HK-2 (cell line): ENCODE data around the gene GYG2.
A peak's percentile ranks its signal among the peaks of the same experiment; 100 is the strongest.

ENCODE experiments used
- DNase-seq: peaks from one replicate; pipeline ENCODE4 v3.0.0-alpha.2; 2018; ENCODE audit not compliant: unreplicated experiment

Gene GYG2

DNA sequence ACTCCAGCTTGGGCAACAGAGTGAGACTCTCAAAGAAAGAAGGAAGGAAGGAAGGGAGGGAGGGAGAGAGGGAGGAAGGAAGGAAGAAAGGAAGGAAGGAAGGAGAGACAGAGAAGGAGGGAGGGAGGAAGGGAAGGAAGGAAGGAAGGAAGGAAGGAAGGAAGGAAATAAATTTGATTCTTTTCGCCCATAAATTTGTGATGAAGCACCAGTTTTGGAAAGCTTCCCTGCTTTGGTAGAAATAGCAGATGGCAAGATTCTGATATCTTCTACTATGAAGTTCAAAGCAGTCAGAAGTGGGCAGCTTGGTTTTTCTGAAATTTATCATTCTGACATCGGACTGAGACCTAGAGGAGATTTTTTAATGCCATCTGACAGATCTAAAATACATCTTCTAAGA is 11.7 kb upstream of the GYG2 start:
- DNase-seq: no peak

DNA sequence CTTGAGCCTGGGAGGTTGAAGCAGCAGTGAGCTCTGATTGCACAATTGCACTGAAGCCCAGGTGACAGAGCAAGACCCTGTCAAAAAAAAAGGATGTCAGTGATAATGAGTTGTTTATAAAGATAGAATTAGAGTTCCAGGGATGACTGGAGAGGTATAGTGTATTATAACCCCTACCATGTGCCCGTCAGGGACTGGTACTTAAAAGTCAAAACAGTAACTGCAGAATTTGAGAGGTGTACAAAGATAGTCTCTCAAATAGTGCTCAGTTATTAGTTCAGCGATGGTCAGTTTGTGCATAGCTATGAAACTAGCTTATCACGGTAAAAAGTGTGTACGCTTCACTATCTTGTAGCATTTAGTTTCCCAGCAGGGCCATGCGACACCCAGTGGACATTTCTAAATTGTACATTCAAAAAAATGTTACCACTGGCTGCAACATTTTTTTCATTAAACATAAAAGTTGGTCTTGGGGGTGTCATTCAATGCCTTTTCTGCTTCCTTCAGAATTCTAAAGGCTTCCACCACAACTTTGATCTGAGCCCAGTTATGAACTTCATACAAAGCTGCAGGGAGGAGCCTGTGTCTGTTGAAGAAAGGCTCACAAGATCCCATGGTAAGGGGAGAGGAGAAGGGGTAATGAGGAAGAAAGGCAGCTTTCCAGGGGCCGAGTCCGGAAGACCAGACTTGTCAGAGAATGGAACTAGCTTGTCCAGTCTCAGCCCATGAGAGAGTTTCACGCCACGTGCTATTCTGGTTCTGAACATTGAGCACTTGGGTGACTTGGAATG is 9.2 kb upstream of the GYG2 start:
- DNase-seq: no peak

DNA sequence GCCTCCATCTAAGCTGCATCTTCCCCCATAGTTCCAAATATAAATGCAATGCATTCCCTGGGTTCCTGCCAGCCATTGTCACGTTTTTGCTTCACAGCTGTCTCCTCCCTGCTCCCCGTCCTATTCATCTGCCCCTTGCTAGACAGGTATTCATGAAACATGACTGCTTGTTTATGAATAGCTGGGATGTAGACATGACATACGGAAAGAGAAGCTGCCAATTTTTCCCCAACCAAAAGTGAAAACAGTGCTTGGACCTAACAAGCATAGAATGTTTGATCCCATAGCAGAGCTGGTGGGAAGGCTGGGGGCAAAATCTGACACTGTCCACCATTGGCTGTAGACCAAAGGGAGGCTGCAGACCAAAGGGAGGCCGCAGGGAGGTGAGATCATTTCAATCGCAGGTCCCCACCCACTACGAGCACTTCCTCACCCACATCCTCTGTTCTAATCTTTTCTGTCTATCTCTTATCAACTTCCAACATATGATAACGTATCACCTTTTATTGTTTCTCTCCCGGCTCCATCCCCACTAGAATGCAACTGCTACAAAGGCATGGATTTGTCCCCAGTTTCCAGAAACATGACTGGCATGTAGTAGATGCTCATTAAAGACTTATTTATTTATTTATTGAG is 8.5 kb upstream of the GYG2 start:
- no peak for DNase-seq

DNA sequence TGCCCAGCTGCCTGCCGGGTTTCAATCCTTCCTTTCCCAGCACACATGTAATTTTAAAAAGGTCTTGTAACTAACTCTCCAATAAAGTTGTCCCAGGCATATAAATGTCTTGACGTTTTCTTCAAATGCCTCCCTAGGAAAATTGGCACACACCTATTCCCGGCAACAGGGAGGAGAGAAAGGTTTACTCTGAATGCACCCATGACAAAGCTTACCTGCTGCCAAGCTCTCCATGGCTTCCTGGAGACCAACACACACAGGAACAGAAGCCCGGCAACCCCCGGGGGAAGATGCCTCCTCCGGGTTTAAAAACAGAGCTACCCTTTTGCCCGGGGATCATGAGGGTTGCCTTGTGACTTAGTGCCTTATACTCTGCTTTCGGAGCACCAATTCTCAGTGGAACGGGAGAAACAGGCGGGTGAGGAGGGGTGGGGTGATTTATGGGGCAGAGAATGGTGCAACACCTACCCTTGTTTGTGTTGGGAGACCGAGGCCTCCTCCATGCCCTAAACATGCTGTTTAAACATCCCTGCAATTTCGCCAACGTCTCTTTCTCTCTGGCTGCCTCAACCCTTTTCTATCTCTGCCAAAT is 4.8 kb upstream of the GYG2 start:
- no peak for DNase-seq

DNA sequence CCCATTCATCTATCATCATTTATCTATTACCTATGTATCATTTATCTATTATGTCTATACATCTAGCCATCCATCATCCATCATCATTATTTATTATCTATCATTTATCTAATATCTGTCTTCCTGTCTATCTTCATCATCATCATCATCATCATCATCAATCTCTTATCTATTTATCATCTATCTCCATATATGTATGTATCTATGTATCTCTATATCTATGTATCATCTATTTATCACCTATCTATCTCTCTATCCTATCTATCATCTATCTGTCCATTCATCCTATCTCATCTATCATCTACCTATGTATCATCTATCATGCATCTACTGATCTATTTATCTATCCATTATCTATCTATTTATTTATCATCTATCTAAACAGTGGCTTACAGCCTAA is 3.8 kb upstream of the GYG2 start:
- DNase-seq: no peak

DNA sequence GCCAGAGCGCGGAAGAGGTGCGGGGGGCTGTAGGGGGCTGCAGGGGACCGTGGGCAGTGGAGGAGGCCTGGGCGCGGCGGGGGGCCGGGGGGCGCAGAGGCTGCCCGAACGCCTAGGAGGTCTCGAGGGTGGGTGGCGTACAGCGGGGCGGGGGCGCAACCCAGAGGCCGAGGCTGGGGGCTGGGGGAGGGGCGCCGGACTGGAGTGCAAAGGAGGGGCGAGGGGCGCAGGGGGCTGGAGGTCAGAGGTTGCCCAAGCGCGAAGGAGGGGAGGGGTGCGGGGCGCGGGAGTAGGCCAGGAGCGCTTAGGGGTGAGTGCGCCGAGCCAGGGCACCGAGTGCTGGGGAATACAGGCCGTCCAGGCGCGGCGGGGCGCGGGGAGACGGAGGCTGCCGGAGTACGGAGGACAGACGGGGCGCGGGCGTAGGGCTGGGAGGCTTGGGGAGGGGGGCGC is 255 bp downstream of the GYG2 start:
- peak; percentile 3 for DNase-seq

DNA sequence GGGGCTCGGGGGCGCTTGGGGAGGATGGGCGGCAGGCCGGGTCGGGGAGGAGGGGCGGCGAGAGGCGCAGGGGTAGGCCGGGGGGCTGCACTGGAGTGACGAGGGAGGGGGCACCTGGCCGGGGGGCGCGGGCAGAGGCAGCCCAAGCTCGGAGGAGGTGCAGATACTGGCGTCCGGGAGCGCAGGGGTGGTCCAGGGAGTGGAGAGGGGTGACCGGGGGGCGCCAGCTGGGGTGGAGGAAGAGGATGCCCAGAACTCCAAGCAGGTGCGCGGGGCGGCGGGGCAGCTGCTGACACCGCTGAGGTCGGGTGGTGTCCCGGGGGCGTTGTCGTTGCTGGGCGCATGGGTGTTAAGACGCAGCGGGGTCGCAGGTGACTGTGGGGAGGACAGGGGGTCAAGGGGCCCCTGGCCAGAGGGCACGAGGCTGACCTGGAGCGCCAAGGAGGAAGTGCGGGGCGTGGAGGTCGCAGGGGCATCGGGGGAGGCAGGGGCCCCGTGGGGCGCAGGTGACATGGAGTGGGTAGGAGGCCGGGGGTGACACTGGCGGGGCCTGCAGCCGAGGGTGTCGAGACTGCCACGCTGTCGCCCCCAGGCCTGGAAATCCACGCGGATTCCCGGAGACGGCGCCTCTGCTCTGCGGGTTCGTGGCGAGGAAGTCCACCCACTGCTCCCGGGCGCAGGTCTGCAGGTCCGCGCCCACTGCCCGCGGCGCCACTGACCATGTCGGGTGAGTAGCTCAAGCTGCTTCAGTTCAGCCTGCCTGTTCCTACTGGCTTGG is 928 bp downstream of the GYG2 start:
- DNase-seq: no peak

DNA sequence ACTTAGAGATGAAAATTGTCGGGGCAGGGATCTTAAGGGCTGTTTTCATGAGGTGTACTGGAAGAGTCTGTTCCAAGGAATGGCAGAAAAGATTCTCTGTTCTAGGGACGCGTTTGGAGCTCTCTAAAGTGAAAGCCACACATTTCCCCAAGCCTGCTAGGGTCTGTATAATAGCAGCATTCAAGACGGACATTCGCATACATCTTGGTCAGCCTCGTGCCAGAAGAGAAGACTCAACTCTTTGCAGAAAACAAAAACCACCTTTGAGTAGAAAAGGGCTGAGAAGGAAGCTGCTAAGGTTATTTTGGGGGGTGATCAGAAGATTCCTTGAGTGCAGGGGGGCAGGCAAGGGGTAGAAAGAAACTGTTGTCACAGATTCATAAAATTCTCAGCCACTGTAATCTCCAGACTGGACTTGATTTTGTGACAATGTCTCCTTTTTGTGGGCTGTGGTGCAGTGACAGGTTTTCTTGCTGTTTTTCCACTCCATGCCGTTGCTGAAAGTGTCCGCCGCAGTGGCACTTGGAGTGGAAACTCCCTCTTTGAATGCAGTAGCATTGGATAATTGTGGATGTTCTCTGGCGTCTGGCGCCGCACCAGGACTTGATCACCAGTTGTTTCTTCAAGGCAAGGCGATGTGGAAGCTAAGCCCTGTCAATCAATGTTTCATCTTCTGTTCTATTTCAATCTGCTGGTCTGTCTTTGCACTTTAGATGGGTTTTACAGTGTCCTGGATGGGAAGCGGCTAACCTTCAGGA is 2.9 kb downstream of the GYG2 start:
- no peak for DNase-seq

DNA sequence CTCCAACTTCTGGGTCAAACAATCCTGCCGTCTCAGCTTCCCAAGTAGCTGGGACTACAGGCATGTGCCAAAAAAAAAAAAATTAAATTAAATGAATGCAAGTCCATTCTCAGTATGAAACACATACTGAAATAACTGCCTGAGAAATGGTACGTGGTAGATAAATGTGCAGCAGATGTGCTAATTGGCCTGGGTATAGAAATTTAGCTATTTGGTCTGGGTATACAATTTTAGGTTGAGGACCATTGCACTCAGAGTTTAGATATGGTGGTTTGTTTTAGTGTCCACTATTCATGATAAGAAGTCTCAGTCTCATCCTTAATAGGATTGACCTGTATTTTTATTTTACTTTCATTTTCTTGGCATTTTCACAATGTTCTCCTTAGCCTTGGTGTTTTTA is 9.2 kb downstream of the GYG2 start:
- no peak for DNase-seq

DNA sequence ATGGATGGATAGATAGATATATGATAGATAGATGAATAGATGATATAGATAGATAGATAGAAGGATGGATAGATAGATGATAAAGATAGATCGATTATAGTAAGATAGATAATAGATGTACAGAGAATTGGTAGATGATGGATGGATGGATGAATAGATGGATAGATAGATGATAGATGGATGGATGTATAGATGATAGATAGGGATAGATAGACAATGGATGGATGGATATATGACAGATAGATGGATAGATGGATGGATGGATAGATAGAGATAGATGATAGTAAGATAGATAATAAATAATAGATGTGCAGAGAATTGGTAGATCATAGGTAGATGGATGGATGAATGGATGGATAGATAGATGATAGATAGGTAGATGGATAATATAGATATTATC is 12.2 kb downstream of the GYG2 start:
- DNase-seq: no peak

DNA sequence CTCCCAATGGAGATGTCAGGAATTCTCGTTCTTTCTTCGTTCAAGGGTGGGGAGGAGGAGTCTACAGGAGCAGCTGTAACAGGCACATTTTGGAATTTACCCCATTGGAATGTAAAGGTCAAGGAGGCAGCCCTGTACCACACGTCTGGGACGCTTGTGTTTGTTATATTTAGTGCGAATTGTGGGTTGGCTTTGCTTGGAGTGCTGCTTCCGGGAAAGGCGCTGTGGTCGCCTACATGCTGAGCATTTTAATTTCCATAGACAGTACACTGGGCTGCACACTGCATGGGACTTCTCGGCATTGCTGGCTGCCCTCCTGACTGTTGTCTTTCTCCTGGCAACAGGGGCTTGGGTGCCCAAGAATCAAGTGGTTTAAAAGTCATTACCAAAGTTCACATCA is 12.8 kb downstream of the GYG2 start:
- no peak for DNase-seq

DNA sequence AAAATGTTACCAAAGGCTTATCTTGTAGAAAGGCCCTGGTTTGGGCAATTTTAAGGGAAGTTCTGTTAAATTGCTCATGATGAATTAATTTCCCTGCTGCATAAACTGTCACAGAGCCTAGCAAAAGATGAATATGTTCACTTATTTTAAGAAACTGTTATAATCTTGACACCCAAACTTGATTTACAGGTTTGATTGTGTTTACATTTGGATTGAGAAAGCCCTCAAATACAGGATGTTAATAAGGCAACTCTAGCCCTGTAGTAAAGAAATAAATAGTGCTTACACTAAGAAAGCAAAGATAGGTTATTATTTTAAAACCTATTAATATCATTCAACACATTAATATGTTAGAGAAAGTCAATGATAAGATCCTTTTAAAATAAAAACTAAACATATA is 18.3 kb downstream of the GYG2 start:
- DNase-seq: no peak

DNA sequence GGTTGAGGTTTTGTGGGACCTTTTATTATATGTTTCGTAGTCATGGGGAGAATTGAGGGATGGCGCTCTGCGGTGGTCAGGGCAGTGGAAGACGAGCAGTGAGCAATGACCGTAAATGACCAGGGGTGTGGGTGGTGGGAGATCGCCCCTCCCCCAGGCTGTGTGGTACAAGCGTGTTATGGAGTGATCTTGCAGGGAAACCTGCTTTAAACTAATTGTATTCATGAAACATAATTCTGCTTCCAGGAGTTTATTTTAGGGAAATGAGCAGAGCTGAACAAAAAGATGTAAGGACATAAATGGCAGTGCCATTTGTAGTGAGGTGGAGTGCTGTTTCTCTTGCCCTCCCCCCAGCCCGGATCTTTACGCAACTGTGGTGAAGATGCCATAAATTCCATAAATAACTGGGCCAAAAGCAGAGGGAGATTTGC is 20.2 kb downstream of the GYG2 start:
- peak; percentile 5 for DNase-seq

DNA sequence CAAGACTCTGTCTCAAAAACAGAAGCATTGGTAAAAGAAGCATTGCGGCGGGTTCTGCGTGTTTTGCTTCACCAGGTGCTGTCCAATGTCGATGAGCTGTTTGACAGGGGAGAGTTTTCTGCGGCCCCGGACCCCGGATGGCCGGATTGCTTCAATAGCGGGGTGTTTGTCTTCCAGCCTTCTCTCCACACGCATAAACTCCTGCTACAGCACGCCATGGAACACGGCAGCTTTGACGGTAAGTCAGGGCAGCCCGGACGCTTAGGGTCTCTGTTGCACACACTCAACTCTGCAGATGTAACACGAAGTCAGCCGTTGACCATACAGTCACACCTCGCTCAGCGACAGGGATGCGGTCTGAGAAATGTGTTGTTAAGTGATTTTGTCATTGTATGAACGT is 26.2 kb downstream of the GYG2 start:
- DNase-seq: no peak

DNA sequence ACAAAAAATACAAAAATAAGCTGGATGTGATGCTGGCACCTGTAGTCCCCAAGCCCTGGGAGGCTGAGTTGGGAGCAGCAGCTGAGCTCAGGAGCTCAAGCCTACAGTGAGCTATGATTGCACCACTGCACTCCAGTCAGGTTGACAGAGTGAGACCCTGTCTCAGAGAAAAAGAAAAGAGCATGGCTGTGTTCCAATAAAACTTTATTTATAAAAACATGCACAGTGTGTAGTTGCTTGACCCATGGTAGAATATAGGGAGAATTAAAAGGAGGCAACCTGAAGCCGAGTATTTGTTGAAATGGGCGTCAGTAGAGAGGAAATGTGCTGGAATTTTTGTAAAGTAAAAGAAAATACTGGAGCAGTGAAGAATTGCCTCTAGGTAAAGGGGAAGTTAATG is 27.0 kb downstream of the GYG2 start:
- no peak for DNase-seq

DNA sequence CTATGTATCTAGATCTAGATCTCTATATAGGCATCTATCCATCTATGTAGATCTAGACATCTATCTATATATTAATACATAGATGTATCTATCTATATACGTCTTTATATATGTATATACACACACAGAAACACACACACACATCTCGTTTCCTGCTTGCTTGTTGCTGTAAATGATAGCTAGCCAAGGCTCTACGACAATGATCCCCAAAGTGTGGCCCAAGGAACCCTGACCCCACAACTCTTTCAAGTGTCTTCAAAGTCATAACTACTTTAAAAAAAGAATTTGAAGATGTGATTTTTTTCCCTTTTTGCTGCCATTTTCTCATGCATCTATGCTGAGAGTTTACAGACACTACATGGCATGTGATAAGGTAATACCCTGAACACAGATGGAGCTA is 28.8 kb downstream of the GYG2 start:
- no peak for DNase-seq

DNA sequence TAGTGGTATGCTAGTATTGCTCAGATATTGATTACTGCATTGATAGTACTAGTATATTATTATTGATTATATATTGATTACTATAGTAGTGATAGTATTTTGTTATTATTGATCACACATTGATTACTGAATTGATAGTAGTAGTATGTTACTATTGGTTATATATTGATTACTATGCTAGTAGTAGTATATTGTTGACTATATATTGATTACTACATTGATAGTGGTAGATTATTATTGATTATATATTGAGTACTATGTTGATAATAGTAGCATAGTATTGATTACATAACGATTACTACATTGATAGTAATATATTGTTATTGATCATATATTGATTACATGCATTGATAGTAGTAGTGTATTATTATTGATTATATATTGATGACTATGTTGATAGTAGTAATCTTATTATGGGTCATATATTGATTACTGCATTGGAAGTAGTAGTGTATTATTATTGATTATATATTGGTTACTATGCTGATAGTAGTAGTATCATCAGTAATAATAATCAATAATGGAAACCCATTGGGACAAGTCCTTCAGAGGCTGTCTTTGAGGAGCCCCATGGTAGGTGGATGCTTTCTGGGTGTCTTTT is 30.6 kb downstream of the GYG2 start:
- no peak for DNase-seq

DNA sequence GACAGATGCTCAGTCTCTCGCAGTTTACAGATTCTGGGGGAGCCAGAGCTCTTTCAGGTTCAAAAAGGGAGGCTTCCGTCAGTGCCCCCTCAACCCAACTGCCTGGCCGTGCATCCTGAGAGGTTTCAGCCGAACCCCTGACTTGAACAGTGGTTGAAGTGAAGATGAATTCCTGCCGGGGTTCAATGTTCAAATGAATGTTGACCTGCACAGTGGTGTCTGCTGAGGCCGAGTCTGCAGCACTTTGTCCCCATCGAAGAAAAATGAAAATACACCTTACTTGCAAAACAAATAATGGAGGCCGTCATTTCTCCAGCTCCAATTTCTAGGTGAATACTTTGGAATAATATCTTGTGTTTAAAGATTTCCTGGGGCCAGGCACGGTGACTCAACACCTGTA is 33.7 kb downstream of the GYG2 start:
- no peak for DNase-seq

DNA sequence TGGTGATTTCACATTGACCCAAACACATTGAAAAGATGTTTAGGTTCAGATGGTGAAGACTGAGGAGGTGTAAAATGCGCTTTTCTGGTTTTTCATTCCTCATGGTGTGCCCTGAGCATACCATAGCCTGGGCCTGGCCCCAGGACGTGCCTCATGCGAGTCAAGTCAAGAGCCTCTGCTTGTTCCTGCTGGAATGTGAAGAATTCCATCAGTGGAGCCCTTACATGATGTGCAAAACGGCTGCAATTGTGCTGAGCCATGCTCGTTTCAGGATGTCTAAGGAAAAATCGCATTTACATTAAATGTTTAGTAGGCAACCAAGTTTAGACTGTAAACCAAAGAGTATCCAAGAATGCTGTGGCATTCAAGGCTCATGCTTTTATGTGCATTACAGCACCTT is 34.9 kb downstream of the GYG2 start:
- DNase-seq: no peak

DNA sequence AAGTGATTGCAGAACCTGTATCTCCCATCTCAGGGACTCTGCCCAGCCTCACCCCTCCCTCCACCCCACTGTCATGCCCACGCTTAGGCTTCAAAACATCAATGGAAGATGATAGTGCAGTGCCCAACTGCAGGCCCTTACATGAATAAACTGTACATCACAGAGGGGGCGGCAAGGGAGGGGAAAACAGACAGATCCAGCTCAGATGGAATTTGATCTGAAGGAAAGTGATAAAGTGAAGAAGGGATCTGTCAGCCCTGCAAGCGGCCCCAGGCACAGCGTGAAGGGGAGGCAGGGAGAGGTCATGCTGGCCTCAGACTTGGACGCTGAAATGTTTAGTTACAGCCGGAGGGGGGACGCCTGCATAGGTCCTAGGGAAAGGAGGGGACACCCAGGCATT is 38.5 kb downstream of the GYG2 start:
- no peak for DNase-seq

DNA sequence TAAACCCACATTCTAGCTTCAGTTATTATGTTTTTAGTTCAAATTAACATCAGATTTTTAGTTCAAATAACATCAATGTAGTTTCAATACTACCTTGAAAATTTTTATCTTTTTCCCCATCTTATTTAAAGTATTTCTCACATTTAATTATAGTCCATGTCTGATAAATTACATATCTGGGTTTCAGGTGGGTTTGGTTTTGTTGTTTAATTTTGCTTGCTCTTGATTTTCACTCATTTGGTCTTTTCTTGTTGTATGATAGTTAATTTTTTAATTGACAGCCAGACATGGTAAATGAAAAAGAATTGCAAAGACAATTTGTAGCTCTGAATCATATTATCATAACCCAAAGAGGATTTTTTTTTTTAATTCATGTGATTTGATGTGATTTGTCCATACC is 41.9 kb downstream of the GYG2 start:
- no peak for DNase-seq
